CD4-positive, alpha-beta T cell (primary cell): ENCODE data around the gene USE1. TPM values are rescaled to one million over a fixed set of nuclear protein-coding genes. Genes with fewer than 3 reads are reported as not detected.

ENCODE experiments used
- ATAC-seq: fragments of 200-7000 bp; cut with Tn5 transposase; one replicate; pipeline ENCODE4 v1.10.0; 2022; ENCODE audit warnings: mild to moderate bottlenecking; ENCODE audit not compliant: poor library complexity
- CTCF ChIA-PET: fragments of 350-600 bp; sonication (Branson Sonifier 250); formaldehyde crosslinking; loops from one replicate; lab custom pipeline; 2021; ENCODE audit warnings: antibody characterized with exemption, inconsistent platforms; lab: Charles Lee
- POLR2A ChIA-PET: fragments of 350-600 bp; sonication (Branson Sonifier 250); formaldehyde crosslinking; loops from one replicate; lab custom pipeline; 2021; ENCODE audit warnings: antibody characterized with exemption, inconsistent platforms; lab: Charles Lee
- DNase-seq, 14 experiments: peaks; one replicate each; pipeline ENCODE4 v3.0.0-alpha.2; 2013 to 2020; ENCODE audit warnings: mixed read lengths in 2 of 14
- H3K27ac ChIP-seq, 2 donors: one replicate each; pipeline versions ENCODE4 v1.5.1 to v1.7.0; 2013; ENCODE audit warnings: low read length in 2 of 2, low read depth in 1 of 2, mild to moderate bottlenecking in 1 of 2
- H3K27me3 ChIP-seq, 2 experiments: 1 replicate in 1 of 2; 2 replicates in 1 of 2; pipeline versions ENCODE4 v1.6.1 to v1.7.0; 2013; ENCODE audit warnings: low read length in 2 of 2, control low read depth in 1 of 2, mild to moderate bottlenecking in 1 of 2, moderate library complexity in 1 of 2; ENCODE audit not compliant: insufficient read depth in 2 of 2, control insufficient read depth in 1 of 2
- H3K36me3 ChIP-seq: one replicate; pipeline ENCODE4 v1.6.1; 2013; ENCODE audit warnings: low read length, control low read depth; ENCODE audit not compliant: insufficient read depth
- H3K4me1 ChIP-seq: one replicate; pipeline ENCODE4 v1.6.1; 2013; ENCODE audit warnings: low read length, control low read depth; ENCODE audit not compliant: insufficient read depth
- H3K4me3 ChIP-seq: one replicate; pipeline ENCODE4 v1.5.1; 2013; ENCODE audit warnings: mild to moderate bottlenecking, low read length, moderate library complexity
- H3K9me3 ChIP-seq, 2 experiments: 1 replicate in 1 of 2; 2 replicates in 1 of 2; pipeline versions ENCODE4 v1.6.1 to v1.7.0; 2013; ENCODE audit warnings: low read length in 2 of 2, mild to moderate bottlenecking in 2 of 2, control low read depth in 1 of 2, moderate library complexity in 1 of 2; ENCODE audit not compliant: control insufficient read depth in 1 of 2, insufficient read depth in 1 of 2
- H3K27ac Mint-ChIP-seq: one replicate; pipeline ENCODE4 v1.8.0; 2020; ENCODE audit warnings: mixed read lengths
- H3K27me3 Mint-ChIP-seq: one replicate; pipeline ENCODE4 v1.8.0; 2021; ENCODE audit warnings: mixed read lengths
- H3K36me3 Mint-ChIP-seq: one replicate; pipeline ENCODE4 v1.8.0; 2021; ENCODE audit warnings: low read depth, mixed read lengths
- H3K4me1 Mint-ChIP-seq: one replicate; pipeline ENCODE4 v1.8.0; 2021; ENCODE audit warnings: low read depth, mixed read lengths
- H3K4me3 Mint-ChIP-seq: one replicate; pipeline ENCODE4 v1.8.0; 2020; ENCODE audit warnings: mild to moderate bottlenecking, mixed read lengths
- H3K9me3 Mint-ChIP-seq: one replicate; pipeline ENCODE4 v1.8.0; 2020; ENCODE audit warnings: mixed read lengths
- intact Hi-C, 2 experiments: fragments of 100-400 bp; cut with DNase I in 1 of 2; cut with micrococcal nuclease in 1 of 2; formaldehyde crosslinking; loops; one replicate each; pipeline versions ENCODE4 v1.15.1 to v1.9.0; 2023 to 2025; cut with DNase I, micrococcal nuclease
- total RNA-seq, 174 experiments: library from RNA in 2 of 174; stranded (reverse) in 2 of 174; gene quantifications; one replicate each; pipeline ENCODE4 v1.2.3 and lab custom pipeline; 2021 to 2026
- TF ChIP-seq, protein P1 (sequence below): fragments of 200-600 bp; IDR thresholded peaks from one replicate; pipeline ENCODE4 v1.8.0; 2022; ENCODE audit warnings: antibody characterized with exemption, mild to moderate bottlenecking

The USE1 gene
- total RNA-seq, 2 experiments from 2014 or later: 23.1 to 24.3 TPM

DNA sequence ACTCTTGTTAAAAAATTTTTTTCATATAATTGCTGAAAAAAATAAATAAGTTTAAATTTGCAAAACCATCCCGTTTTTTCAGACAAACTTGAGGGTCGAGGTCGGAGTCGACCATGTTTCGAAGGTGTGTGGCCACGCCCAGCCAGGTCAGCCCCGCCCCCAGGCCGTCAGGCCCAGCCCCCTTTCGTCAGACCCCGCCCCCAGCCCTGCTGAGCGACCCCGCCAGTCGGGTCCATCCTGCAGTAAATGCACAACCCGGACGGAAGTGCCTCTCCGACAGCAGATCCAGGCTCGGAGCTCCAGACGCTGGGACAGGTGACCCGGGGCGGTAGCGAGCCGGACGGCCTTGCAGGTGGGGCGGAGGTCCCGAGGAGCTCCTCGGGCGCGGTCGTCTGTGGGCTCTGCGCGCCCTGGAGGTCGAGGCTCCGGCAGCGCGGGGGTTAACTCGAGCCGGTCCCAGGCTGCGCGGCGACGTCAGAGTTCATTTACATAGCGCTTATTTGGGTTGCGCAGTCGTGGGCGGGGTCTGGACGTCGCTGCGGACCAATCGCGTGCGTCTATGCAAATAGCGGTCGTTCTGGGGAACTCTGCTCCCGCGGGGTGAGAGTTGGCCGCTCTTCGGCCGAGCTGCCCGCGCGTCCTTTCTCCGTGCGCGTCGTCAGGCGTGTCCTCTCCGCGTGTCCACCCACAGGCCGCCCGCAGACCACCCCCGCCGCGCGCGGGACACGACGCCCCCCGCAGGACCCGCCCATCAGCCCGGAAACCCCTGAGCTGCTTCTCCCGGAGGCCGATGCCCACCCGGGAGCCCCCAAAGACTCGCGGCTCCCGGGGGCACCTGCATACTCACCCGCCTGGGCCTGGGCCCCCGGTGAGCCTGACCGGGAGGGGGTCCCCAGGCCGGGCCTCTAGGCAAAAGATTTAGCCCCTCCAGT is 11.1 kb downstream of the USE1 start, which contains the start of gene OCEL1:
TSS of gene OCEL1 (plus strand) at position 225 of the 932 bp plus-strand sequence. CDS start at position 247, 22 bp downstream.
- intact Hi-C loops: loop anchor here (1.0 to 5.0 kb wide), 5 partner anchors 11 to 151 kb away; partner anchors contain the start of genes HAUS8 (in 2 of the 2), MYO9B (in 2 of the 2), USE1 (in 2 of the 2) and BABAM1 (in 1 of the 2)
- Mint-ChIP-seq H3K27ac (peak within 1 kb of the TSS; percentile 90), H3K27me3 (no peaks in the 10 kb centered on the region), H3K36me3 (peaks cover 5% of the 10 kb centered on the region), H3K9me3 (no peaks in the 10 kb centered on the region), H3K4me1 (peaks cover 4% of the 10 kb centered on the region), H3K4me3 (peak within 1 kb of the TSS; percentile 95)
- DNase-seq (peak; percentile 90 to 99 (median 96)), ATAC-seq (peak; percentile 88)
- H3K27me3 ChIP-seq: no peaks in the 10 kb centered on the region
- H3K27ac ChIP-seq: peak within 1 kb of the TSS; percentile 70 to 84
- TF ChIP-seq, protein P1, sequence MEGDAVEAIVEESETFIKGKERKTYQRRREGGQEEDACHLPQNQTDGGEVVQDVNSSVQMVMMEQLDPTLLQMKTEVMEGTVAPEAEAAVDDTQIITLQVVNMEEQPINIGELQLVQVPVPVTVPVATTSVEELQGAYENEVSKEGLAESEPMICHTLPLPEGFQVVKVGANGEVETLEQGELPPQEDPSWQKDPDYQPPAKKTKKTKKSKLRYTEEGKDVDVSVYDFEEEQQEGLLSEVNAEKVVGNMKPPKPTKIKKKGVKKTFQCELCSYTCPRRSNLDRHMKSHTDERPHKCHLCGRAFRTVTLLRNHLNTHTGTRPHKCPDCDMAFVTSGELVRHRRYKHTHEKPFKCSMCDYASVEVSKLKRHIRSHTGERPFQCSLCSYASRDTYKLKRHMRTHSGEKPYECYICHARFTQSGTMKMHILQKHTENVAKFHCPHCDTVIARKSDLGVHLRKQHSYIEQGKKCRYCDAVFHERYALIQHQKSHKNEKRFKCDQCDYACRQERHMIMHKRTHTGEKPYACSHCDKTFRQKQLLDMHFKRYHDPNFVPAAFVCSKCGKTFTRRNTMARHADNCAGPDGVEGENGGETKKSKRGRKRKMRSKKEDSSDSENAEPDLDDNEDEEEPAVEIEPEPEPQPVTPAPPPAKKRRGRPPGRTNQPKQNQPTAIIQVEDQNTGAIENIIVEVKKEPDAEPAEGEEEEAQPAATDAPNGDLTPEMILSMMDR: no peak
- ChIA-PET CTCF (interaction anchor here (1.2 to 1.7 kb wide), 3 partner anchors 9 to 42 kb away, joined by 4 to 14 read pairs (median 5); no protein-coding TSS in a partner anchor), POLR2A (interaction anchor here (0.6 to 3.6 kb wide), 18 partner anchors 9 to 1847 kb away, joined by 3 to 97 read pairs (median 5); partner anchors contain the start of genes BABAM1, DDA1, HAUS8 and JUND)
- H3K9me3 ChIP-seq: no peaks in the 10 kb centered on the region
- H3K4me1 ChIP-seq: peaks cover 24% of the 10 kb centered on the region
- H3K4me3 ChIP-seq: peak within 1 kb of the TSS; percentile 61
- H3K36me3 ChIP-seq: no peaks in the 10 kb centered on the region

DNA sequence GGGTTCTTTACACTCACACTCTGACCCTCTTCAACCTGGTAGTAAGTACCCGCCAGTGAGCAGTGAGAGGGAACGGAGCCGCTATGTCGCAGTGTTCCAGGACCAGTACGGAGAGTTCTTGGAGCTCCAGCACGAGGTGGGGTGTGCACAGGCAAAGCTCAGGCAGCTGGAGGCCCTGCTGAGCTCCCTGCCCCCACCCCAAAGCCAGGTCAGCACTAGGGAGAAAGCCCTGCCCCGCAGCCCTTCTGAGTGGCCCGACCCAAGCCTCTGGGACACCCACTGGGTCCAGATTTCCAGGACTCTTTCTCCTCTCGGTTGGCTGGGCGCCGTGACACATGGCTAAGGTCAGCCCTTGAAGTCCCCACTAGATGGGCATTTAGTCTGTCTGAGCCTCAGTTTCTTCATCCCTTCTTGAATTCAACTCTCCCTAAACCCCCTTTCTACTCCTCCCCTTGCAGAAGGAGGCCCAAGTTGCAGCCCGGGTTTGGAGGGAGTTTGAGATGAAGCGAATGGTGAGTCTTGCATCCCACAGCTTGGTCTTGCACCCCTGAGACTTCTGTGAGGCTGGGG is 12.7 kb downstream of the USE1 start:
- Histone ChIP-seq H3K36me3 (no peaks in the 10 kb centered on the region), H3K9me3 (no peaks in the 10 kb centered on the region), H3K27ac (no peak overlapping the region), H3K4me3 (no peak overlapping the region), H3K27me3 (no peaks in the 10 kb centered on the region), H3K4me1 (peaks cover 24% of the 10 kb centered on the region)
- TF ChIP-seq, protein P1: no peak
- Mint-ChIP-seq H3K4me3 (peak overlapping the region; percentile 38), H3K27me3 (no peaks in the 10 kb centered on the region), H3K4me1 (peaks cover 4% of the 10 kb centered on the region), H3K9me3 (no peaks in the 10 kb centered on the region), H3K27ac (no peak overlapping the region), H3K36me3 (peaks cover 5% of the 10 kb centered on the region)
- ChIA-PET CTCF (interaction anchor here (1.7 kb wide), 1 partner anchor 8 kb away, joined by 14 read pairs; no protein-coding TSS in a partner anchor), POLR2A (interaction anchor here (3.6 kb wide), 1 partner anchor 13 kb away, joined by 97 read pairs; the partner anchor contains the start of gene USE1)
- intact Hi-C loops: loop anchor here in 1 of 2 experiments (2.0 to 5.0 kb wide), 3 partner anchors 39 to 151 kb away; partner anchors contain the start of genes BABAM1, HAUS8, MRPL34 and MYO9B
- no peak for ATAC-seq
- DNase-seq: peak in 1 of 14 experiments; percentile 37

DNA sequence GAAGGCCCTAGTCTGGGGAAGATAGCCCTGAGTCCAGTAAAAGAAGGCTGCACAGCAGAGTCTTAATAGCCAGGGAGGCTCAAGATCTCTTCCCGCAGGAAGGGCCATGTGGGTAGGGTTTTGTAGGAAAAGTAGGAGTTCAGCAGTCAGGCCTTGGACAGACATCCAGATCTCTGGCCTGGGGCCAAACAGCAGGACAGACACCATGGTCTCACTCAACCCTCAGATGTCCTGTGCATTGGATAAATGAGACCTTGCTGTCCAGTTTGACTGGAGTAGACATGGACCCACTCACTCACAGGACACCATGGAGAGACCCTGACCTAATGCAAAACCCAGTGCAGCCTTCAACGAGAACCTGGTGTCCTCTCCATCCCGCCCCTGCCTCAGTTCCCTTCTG is 14.7 kb downstream of the USE1 start:
- no peak overlapping the region for H3K27ac ChIP-seq
- no peaks in the 10 kb centered on the region for H3K27me3 ChIP-seq
- no peaks in the 10 kb centered on the region for H3K9me3 ChIP-seq
- intact Hi-C loops: loop anchor here in 1 of 2 experiments (5.0 kb wide), 2 partner anchors 37 to 153 kb away; partner anchors contain the start of genes BABAM1, HAUS8 and MYO9B
- H3K27me3 Mint-ChIP-seq: no peaks in the 10 kb centered on the region
- CTCF ChIA-PET: no interaction called here
- H3K4me1 Mint-ChIP-seq: peaks cover 11% of the 10 kb centered on the region
- TF ChIP-seq, protein P1: no peak
- no peak for DNase-seq
- H3K36me3 Mint-ChIP-seq: peaks cover 5% of the 10 kb centered on the region
- no peak for ATAC-seq
- H3K4me1 ChIP-seq: peaks cover 33% of the 10 kb centered on the region
- no peak overlapping the region for H3K4me3 Mint-ChIP-seq
- no peak overlapping the region for H3K4me3 ChIP-seq
- POLR2A ChIA-PET: interaction anchor here (0.9 kb wide), 1 partner anchor 15 kb away, joined by 5 read pairs; the partner anchor contains the start of gene USE1
- H3K27ac Mint-ChIP-seq: no peak overlapping the region
- no peaks in the 10 kb centered on the region for H3K36me3 ChIP-seq
- H3K9me3 Mint-ChIP-seq: no peaks in the 10 kb centered on the region
